Liver (tissue), 3 donors: ENCODE data around the gene PJA1.

Experiments used
- CTCF ChIP-seq: fragments of 150-350 bp; IDR thresholded peaks from 2 replicates; pipeline ENCODE4 v1.5.1; 2017; ENCODE audit warnings: improper control_type of control experiment, low read depth, low read length; ENCODE audit not compliant: missing input control
- EGR1 ChIP-seq, 2 donors: IDR thresholded peaks; 2 replicates each; pipeline ENCODE4 v1.6.1; 2016 to 2018; ENCODE audit warnings: antibody characterized with exemption in 2 of 2, low read depth in 2 of 2
- FOXA2 ChIP-seq: IDR thresholded peaks from 2 replicates; pipeline ENCODE4 v1.6.1; 2016; ENCODE audit warnings: antibody characterized with exemption
- HNF4G ChIP-seq: IDR thresholded peaks from 2 replicates; pipeline ENCODE4 v1.6.1; 2016; ENCODE audit warnings: antibody characterized with exemption
- JUND ChIP-seq, 2 donors: IDR thresholded peaks; 2 replicates each; pipeline ENCODE4 v1.6.1; 2016; ENCODE audit warnings: antibody characterized with exemption in 2 of 2
- MAX ChIP-seq: IDR thresholded peaks from 2 replicates; pipeline ENCODE4 v1.6.1; 2016; ENCODE audit warnings: antibody characterized with exemption
- REST ChIP-seq: IDR thresholded peaks from 2 replicates; pipeline ENCODE4 v1.6.1; 2016; ENCODE audit warnings: antibody characterized with exemption, mild to moderate bottlenecking
- RXRA ChIP-seq, 2 donors: IDR thresholded peaks; 2 replicates each; pipeline ENCODE4 v1.6.1; 2017 to 2018; ENCODE audit warnings: antibody characterized with exemption in 2 of 2, mild to moderate bottlenecking in 1 of 2
- SP1 ChIP-seq: IDR thresholded peaks from 2 replicates; pipeline ENCODE4 v1.6.1; 2018; ENCODE audit warnings: antibody characterized with exemption, mild to moderate bottlenecking
- YY1 ChIP-seq: IDR thresholded peaks from 2 replicates; pipeline ENCODE4 v1.6.1; 2016; ENCODE audit warnings: antibody characterized with exemption, mild to moderate bottlenecking
- donor health status: healthy.
- donor health status: healthy.

- TF ChIP-seq HNF4G (no peak), CTCF (no peak), SP1 (no peak), RXRA (IDR thresholded peaks at IDR 0.05) (no peak), EGR1 (IDR thresholded peaks at IDR 0.05; ENCODE audit: low read depth in 2 of 2) (no peak), FOXA2 (no peak), YY1 (no peak), JUND (IDR thresholded peaks at IDR 0.05) (no peak), MAX (no peak), REST (no peak)
Measured at GRCh38 chrX:69170319-69170718, 5.1 kb upstream of the PJA1 start.
